ENCODE results near the gene MUC13.
A peak's percentile ranks its signal among the peaks of the same experiment; 100 is the strongest.

Gene MUC13

GRCh38 chr3:124942613-124943012 is 8.1 kb upstream of the MUC13 start:
- DNase-seq (ENCODE audit: low spot score): no peak

GRCh38 chr3:124941771-124942170 is 7.2 kb upstream of the MUC13 start:
- no peak for DNase-seq (ENCODE audit: low spot score)

GRCh38 chr3:124939661-124940060 is 5.1 kb upstream of the MUC13 start:
- DNase-seq (ENCODE audit: low spot score): no peak

GRCh38 chr3:124938896-124939295 is 4.3 kb upstream of the MUC13 start:
- no peak for DNase-seq (ENCODE audit: low spot score)

GRCh38 chr3:124937049-124937448 is 2.5 kb upstream of the MUC13 start:
- no peak for DNase-seq (ENCODE audit: low spot score)

- no peak for DNase-seq (ENCODE audit: low spot score)
Observed at GRCh38 chr3:124935794-124936542, 1.4 kb upstream of the MUC13 start.

GRCh38 chr3:124935264-124935663 is 713 bp upstream of the MUC13 start:
- no peak for DNase-seq (ENCODE audit: low spot score)

- DNase-seq (ENCODE audit: low spot score): peak; percentile 79
Observed at GRCh38 chr3:124928333-124929202, 6.0 kb downstream of the MUC13 start.

- no peak for DNase-seq (ENCODE audit: low spot score)
Observed at GRCh38 chr3:124927574-124928045, 6.9 kb downstream of the MUC13 start.

- DNase-seq (ENCODE audit: low spot score): no peak
Observed at GRCh38 chr3:124926426-124927101, 8.0 kb downstream of the MUC13 start.

- DNase-seq (ENCODE audit: low spot score): no peak
Observed at GRCh38 chr3:124924741-124925140, 9.8 kb downstream of the MUC13 start.

GRCh38 chr3:124923833-124924232 is 10.7 kb downstream of the MUC13 start:
- peak; percentile 28 for DNase-seq (ENCODE audit: low spot score)

GRCh38 chr3:124920718-124921117 is 13.8 kb downstream of the MUC13 start:
- no peak for DNase-seq (ENCODE audit: low spot score)

GRCh38 chr3:124919756-124920155 is 14.8 kb downstream of the MUC13 start:
- DNase-seq (ENCODE audit: low spot score): no peak

GRCh38 chr3:124918524-124918923 is 16.0 kb downstream of the MUC13 start:
- DNase-seq (ENCODE audit: low spot score): no peak

- DNase-seq (ENCODE audit: low spot score): no peak
Observed at GRCh38 chr3:124916837-124917409, 17.6 kb downstream of the MUC13 start.

- DNase-seq (ENCODE audit: low spot score): no peak
Observed at GRCh38 chr3:124915254-124915653, 19.3 kb downstream of the MUC13 start.

GRCh38 chr3:124907957-124908356 is 26.6 kb downstream of the MUC13 start:
- no peak for DNase-seq (ENCODE audit: low spot score)

GRCh38 chr3:124904835-124905492 is 29.6 kb downstream of the MUC13 start:
- no peak for DNase-seq (ENCODE audit: low spot score)

- no peak for DNase-seq (ENCODE audit: low spot score)
Observed at GRCh38 chr3:124903896-124904834, 30.4 kb downstream of the MUC13 start.

Data from NAMALWA (cell line).